ENCODE measurements around the gene CEP250.

GRCh38 chr20:35518955-35519354 lies 63.6 kb downstream of the CEP250 start:
- TF ChIP-seq CTCF (IDR thresholded peaks at IDR 0.05; ENCODE audit: low read depth, low read length, poor library complexity, severe bottlenecking) (no peak), EZH2phosphoT487 (IDR thresholded peaks at IDR 0.05; ENCODE audit: borderline replicate concordance, low read length) (no peak)

Measured in DOHH2 (cell line).